Measurements from ENCODE around the gene PRIM1. TPM values are rescaled to one million over a fixed set of nuclear protein-coding genes. Genes with fewer than 3 reads are reported as not detected.

PRIM1 gene
- total and polyA plus RNA-seq, 2 of the 13 experiments (the other 11 are each of a cell fraction or from before 2014, with no cell fraction given): 30.0 to 47.3 TPM

DNA sequence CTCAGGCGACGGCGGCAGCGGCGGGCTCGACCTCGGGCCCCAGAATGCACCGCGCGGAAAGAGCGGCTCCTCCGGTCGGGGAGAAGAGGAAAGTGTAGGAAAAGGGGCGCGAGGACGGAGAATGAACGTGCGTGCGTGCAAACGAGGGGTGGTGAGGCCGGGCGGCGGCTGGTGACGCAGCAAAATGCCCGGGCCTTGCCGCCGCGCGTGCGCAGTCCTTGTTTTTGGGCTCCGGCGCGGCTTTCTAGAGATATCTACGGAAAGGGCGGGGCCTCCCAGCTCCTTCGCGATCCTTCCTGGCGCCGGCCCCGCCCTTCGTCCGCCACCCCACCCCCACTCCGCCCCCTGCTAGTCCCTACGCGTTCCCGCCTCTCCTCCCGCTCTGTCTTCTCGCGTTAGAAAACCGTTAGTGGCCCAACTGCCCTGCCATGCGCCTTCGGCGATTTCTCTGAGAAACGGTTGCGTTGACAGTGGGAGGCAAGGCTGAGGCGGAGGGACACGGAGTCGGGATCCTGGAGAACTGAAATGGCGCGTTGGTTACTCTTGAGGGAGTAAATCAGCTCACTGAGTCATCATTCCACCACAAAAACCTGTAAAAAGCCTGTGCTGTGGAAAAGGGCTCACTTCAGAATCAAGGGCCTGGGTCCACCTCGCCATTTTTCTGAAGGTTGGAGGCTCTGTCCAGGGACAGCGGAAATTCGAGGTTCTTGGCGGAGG, 63.8 kb downstream of the PRIM1 start, which contains the start of gene PTGES3 (continued):
- TF ChIP-seq ZBTB10 (CRISPR knock-in tag; IDR thresholded peaks at IDR 0.05; ENCODE audit: borderline replicate concordance) (peak; percentile 80; the same call in 1 of the 2 replicates), MAFG (CRISPR knock-in tag; IDR thresholded peaks at IDR 0.05) (peak; percentile 80), E2F2 (CRISPR knock-in tag; IDR thresholded peaks at IDR 0.05; ENCODE audit: borderline replicate concordance) (peak; percentile 69; the same call in 1 of the 2 replicates), GFI1 (CRISPR knock-in tag; IDR thresholded peaks at IDR 0.05; ENCODE audit: borderline replicate concordance) (peak; percentile 69; the same call in 1 of the 2 replicates), ZFP1 (CRISPR knock-in tag; IDR thresholded peaks at IDR 0.05) (peak; percentile 18; the same call in 1 of the 2 replicates), MIER3 (CRISPR knock-in tag; IDR thresholded peaks at IDR 0.05; ENCODE audit: borderline replicate concordance) (peak; percentile 77; the same call in 1 of the 2 replicates), THYN1 (CRISPR knock-in tag; IDR thresholded peaks at IDR 0.05; ENCODE audit: borderline replicate concordance, low read depth) (no peak), NR2F6 (IDR thresholded peaks at IDR 0.05) (no peak), NR2F6 (CRISPR knock-in tag; IDR thresholded peaks at IDR 0.05) (peak; percentile 39; the same call in 1 of the 2 replicates), MEIS1 (CRISPR knock-in tag; IDR thresholded peaks at IDR 0.05; ENCODE audit: borderline replicate concordance) (peak; percentile 44; the same call in 1 of the 2 replicates), SRSF4 (IDR thresholded peaks at IDR 0.05; ENCODE audit: low read depth, low read length, poor library complexity, severe bottlenecking) (no peak), SRY (CRISPR knock-in tag; IDR thresholded peaks at IDR 0.05) (peak; percentile 97), ZMYM4 (CRISPR knock-in tag; IDR thresholded peaks at IDR 0.05) (peak; percentile 93), POLR2AphosphoS5 (IDR thresholded peaks at IDR 0.05; ENCODE audit: low read depth, low read length) (peak; percentile 83), IKZF4 (CRISPR knock-in tag; IDR thresholded peaks at IDR 0.05; ENCODE audit: borderline replicate concordance, low read depth, not compliant biosample characterization) (peak; percentile 80), KLF15 (CRISPR knock-in tag; IDR thresholded peaks at IDR 0.05; ENCODE audit: borderline replicate concordance) (peak; percentile 80), ZNF24 (IDR thresholded peaks at IDR 0.05) (no peak), ZFP82 (CRISPR knock-in tag; IDR thresholded peaks at IDR 0.05; ENCODE audit: borderline replicate concordance) (peak; percentile 86; the same call in 1 of the 2 replicates)
- TF ChIP-seq, protein P1, sequence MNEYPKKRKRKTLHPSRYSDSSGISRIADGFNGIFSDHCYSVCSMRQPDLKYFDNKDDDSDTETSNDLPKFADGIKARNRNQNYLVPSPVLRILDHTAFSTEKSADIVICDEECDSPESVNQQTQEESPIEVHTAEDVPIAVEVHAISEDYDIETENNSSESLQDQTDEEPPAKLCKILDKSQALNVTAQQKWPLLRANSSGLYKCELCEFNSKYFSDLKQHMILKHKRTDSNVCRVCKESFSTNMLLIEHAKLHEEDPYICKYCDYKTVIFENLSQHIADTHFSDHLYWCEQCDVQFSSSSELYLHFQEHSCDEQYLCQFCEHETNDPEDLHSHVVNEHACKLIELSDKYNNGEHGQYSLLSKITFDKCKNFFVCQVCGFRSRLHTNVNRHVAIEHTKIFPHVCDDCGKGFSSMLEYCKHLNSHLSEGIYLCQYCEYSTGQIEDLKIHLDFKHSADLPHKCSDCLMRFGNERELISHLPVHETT (CRISPR knock-in tag; conservative IDR thresholded peaks at IDR 0.05): peak; percentile 93
- TF ChIP-seq, protein P2, sequence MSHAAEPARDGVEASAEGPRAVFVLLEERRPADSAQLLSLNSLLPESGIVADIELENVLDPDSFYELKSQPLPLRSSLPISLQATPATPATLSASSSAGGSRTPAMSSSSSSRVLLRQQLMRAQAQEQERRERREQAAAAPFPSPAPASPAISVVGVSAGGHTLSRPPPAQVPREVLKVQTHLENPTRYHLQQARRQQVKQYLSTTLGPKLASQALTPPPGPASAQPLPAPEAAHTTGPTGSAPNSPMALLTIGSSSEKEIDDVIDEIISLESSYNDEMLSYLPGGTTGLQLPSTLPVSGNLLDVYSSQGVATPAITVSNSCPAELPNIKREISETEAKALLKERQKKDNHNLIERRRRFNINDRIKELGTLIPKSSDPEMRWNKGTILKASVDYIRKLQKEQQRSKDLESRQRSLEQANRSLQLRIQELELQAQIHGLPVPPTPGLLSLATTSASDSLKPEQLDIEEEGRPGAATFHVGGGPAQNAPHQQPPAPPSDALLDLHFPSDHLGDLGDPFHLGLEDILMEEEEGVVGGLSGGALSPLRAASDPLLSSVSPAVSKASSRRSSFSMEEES (CRISPR knock-in tag; IDR thresholded peaks at IDR 0.05): peak; percentile 87
